SK-N-MC (cell line): Measurements from ENCODE around the gene FLNB.

Source experiments
- DNase-seq: peaks from one replicate; pipeline ENCODE4 v3.0.0-alpha.2; 2011; ENCODE audit warnings: low read depth, low spot score
- H3K27ac ChIP-seq: fragments of 200-600 bp; sonication (generic); 2 replicates; pipeline ENCODE4 v1.5.1; 2016; ENCODE audit warnings: mixed run types
- H3K36me3 ChIP-seq: fragments of 200-600 bp; sonication (generic); 2 replicates; pipeline ENCODE4 v1.6.1; 2017; ENCODE audit warnings: antibody characterized with exemption, low read length, mixed read lengths; ENCODE audit not compliant: insufficient read depth
- H3K4me3 ChIP-seq: fragments of 200-600 bp; sonication (generic); 2 replicates; pipeline ENCODE4 v1.5.1; 2016
- H3K9ac ChIP-seq: fragments of 200-600 bp; sonication (generic); 2 replicates; pipeline ENCODE4 v1.8.0; 2017; ENCODE audit warnings: mixed run types, mixed read lengths; ENCODE audit not compliant: insufficient read length
- H3K9me3 ChIP-seq: fragments of 200-600 bp; sonication (generic); 2 replicates; pipeline ENCODE4 v1.6.1; 2017; ENCODE audit warnings: low read depth, mild to moderate bottlenecking, antibody characterized with exemption, low read length, moderate library complexity, mixed read lengths
- EZH2 ChIP-seq: fragments of 200-600 bp; sonication (generic); IDR thresholded peaks from one replicate; pipeline ENCODE4 v1.6.1; 2017; ENCODE audit warnings: antibody characterized with exemption
- FOXP2 ChIP-seq: optimal IDR thresholded peaks from 2 replicates; pipeline ENCODE3; 2011; ENCODE audit warnings: mild to moderate bottlenecking, moderate library complexity; ENCODE audit not compliant: insufficient read depth; ENCODE audit errors: extremely low read length, control extremely low read depth
- POLR2AphosphoS5 ChIP-seq: IDR thresholded peaks from 2 replicates; pipeline ENCODE4 v1.6.1; 2012; ENCODE audit warnings: mild to moderate bottlenecking, low read depth, low read length, borderline replicate concordance

The FLNB gene

DNA sequence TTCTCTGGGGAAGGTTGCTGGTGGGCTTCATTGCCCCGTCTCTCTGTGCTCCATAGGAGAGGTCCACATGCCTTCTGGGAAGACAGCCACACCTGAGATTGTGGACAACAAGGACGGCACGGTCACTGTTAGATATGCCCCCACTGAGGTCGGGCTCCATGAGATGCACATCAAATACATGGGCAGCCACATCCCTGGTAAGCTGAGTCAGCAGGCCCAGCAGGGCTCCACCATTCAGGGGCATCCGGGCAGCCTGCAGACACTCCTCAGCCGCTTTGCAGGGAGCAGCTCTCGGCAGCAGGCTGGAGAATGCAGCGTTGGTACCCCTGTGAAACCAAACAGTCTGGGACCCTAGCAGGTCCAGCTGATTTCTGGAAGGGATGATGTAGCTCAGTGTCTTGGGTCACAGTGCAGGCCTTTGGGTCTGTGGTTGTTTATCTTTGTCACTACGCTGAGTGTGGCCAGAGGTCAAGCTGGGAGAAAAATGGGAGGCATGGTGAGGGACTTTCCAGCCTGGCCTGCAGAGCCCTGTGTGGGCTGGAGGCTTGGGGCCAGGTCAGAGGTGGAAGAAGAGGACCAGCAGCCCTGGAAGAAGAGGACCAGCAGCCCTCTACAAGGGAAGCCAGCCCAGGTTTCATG lies 135.3 kb downstream of the FLNB start:
- H3K36me3 ChIP-seq: peaks cover 4% of the 10 kb centered on the region; the same call in 1 of the 2 replicates
- H3K9ac ChIP-seq: no peak overlapping the region
- no peak for TF ChIP-seq POLR2AphosphoS5
- TF ChIP-seq FOXP2: no peak
- TF ChIP-seq EZH2: no peak
- no peaks in the 10 kb centered on the region for H3K9me3 ChIP-seq
- no peak overlapping the region for H3K27ac ChIP-seq
- no peak overlapping the region for H3K4me3 ChIP-seq
- DNase-seq: no peak

DNA sequence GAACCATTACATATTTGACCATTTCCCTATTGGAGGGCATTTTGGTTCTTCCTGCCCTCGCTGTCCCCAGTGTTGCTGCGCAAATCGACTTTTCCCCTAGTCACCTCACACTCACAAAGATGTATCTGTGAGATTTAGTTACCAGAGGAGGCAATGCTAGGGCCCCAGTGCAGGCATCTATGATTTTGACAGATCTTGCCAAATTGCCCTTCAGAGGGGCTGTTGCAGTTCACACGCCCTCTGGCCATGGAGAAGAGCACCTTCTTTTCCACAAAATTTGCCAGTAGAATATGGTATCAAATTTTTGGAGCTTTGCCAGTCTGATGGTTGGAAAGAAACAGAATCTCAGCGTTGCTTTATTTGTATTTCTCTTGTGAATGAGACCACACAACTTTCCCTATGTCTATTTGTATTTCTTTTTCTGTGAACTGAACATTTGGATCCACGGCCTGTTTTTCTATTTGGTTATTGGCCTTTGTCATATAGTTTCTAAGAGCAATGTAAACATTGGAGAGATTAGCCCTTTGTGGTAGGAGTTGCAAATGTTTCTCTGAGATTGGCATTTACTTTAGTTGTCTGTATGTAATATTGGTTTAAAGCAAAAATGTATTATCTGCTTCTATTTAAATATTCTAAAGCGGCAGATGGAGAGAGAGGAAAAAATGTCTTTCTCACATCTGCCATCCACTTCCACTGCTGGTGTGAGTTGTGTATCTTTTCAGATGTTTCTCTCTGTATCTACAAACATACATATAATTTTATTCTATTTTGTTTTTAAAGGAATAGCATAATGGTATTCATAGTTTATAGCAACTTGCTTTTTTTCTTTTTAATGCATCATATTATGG lies 136.5 kb downstream of the FLNB start:
- DNase-seq: no peak
- TF ChIP-seq FOXP2: no peak
- TF ChIP-seq EZH2: no peak
- TF ChIP-seq POLR2AphosphoS5: no peak
- Histone ChIP-seq H3K9me3 (no peaks in the 10 kb centered on the region), H3K9ac (no peak overlapping the region), H3K4me3 (no peak overlapping the region), H3K36me3 (peaks cover 4% of the 10 kb centered on the region; the same call in 1 of the 2 replicates), H3K27ac (no peak overlapping the region)

DNA sequence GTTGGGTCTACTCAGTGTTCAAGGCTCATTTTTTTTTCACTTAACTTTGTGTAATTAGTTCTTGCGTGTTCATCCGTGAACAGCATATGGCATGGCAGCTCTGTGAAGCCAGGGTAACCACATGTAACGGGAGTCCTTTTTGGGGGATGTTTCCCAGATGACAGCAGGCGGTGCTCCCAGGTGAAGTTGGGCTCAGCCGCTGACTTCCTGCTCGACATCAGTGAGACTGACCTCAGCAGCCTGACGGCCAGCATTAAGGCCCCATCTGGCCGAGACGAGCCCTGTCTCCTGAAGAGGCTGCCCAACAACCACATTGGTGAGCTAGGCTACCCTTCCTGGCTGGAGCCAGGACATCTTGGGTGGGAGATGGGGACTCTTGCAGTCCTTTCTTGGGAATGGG lies 139.8 kb downstream of the FLNB start:
- no peak for DNase-seq
- H3K27ac ChIP-seq: no peak overlapping the region
- H3K9me3 ChIP-seq: no peaks in the 10 kb centered on the region
- no peak overlapping the region for H3K4me3 ChIP-seq
- peaks cover 4% of the 10 kb centered on the region; the same call in 1 of the 2 replicates for H3K36me3 ChIP-seq
- TF ChIP-seq EZH2 (no peak), POLR2AphosphoS5 (no peak), FOXP2 (no peak)
- H3K9ac ChIP-seq: no peak overlapping the region

DNA sequence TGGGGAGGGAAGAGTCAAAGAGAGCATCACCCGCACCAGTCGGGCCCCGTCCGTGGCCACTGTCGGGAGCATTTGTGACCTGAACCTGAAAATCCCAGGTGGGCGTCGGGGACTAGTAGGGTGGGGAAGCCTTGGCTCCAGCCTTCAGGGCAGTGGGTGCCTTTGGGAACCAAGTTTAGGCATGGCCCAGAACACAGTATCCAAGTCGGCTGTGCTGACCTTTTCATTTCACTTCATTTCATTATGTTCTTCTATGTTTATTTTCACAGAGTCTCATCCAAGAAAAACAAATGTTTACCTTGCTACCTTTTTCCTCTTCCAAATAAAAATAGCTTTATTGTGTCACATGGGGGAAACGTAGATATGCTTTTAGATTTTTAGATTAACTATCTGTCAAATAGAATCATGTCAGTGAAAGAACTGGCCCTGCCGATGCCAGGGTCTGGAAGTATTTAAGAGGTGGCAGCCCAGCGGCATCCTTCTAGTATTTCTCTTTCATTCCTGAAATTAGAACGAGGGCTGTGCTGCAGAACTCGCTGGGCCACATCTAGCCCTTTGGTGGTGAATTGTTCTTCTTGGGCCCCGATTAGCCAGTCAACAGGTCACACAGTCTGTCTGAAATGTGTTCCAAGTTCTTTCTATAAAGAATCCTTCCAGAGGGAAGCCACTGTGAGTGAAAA lies 142.0 kb downstream of the FLNB start:
- Histone ChIP-seq H3K9me3 (no peaks in the 10 kb centered on the region), H3K9ac (no peak overlapping the region), H3K4me3 (no peak overlapping the region), H3K36me3 (peaks cover 4% of the 10 kb centered on the region; the same call in 1 of the 2 replicates), H3K27ac (no peak overlapping the region)
- TF ChIP-seq POLR2AphosphoS5 (no peak), EZH2 (no peak), FOXP2 (no peak)
- DNase-seq: no peak

DNA sequence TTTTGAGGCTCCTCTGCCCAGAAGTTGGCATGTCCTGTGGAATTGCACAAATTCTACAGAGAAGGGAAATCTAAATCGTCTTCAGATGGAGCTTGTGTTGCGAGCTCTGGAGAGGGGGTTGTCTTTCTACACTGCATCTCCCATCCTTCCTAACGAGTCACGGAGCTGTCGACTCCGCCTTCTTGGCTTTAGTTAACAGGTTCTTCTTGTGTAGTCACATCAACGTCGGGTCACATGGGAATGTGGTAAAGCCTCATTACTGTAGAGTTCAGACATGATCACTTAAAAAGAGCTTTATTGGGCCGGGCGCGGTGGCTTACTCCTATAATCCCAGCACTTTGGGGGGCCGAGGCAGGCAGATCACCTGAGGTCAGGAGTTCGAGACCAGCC lies 142.6 kb downstream of the FLNB start:
- no peak overlapping the region for H3K4me3 ChIP-seq
- DNase-seq: no peak
- H3K9me3 ChIP-seq: no peaks in the 10 kb centered on the region
- no peak for TF ChIP-seq POLR2AphosphoS5
- no peak for TF ChIP-seq EZH2
- H3K9ac ChIP-seq: no peak overlapping the region
- H3K27ac ChIP-seq: no peak overlapping the region
- peaks cover 4% of the 10 kb centered on the region; the same call in 1 of the 2 replicates for H3K36me3 ChIP-seq

DNA sequence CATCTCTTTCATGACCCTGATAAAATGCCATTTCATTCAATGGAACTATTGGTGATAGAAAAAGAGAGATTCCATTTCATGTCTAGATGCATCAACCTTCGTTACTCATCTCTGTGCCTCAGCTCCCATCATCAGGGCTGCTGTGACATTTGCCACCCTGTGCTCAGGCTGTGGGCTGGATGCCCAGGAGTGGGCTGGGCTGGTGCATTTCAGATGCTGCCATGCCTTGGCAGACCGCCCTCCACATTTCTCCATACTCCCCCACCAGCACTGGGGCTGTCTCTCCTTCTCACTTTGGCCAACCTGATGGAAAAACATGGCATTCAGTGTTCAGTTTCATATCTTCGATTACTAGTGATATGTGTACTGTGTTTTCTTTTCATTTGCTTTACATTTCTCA lies 143.4 kb downstream of the FLNB start:
- TF ChIP-seq EZH2 (no peak), FOXP2 (no peak), POLR2AphosphoS5 (no peak)
- H3K36me3 ChIP-seq: peaks cover 4% of the 10 kb centered on the region; the same call in 1 of the 2 replicates
- no peak for DNase-seq
- no peaks in the 10 kb centered on the region for H3K9me3 ChIP-seq
- H3K27ac ChIP-seq: no peak overlapping the region
- H3K4me3 ChIP-seq: no peak overlapping the region
- H3K9ac ChIP-seq: no peak overlapping the region

DNA sequence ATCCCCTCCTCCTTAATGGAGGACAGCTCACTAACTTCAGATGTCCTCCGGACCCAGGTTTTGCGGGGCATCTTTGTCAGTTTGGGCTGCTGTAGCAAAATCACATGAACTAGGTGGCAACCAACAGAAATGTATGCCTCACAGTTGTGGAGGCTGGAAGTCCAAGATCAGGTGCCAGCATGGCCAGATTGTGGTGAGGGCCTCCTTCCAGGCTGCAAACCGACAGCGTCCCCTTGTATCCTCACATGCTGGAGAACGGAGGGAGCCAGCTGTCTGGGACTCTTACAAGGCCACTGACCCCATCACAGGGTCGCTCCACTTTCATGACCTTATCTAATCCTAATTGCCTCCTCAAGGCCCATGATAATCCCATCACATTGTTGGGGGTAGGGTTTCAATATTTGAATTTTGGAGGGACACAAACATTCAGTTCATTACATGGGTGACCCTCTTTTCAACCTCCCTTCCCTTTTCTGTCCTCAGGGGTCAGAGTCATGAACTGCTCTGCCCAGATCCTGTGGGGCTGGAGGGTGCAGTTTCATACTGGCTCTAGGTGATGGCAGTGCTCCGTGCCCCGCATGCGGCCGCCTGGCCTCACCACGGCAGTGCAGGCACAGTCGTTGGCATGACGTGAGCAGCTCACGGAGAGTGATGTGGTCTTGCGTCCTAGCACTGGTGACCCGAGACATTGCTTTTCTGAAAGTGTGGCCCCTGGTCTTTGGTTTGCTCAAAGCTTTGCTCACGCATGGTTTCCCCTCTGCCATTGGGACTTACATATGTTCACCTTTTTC lies 144.2 kb downstream of the FLNB start:
- TF ChIP-seq POLR2AphosphoS5: no peak
- TF ChIP-seq EZH2: no peak
- TF ChIP-seq FOXP2: no peak
- Histone ChIP-seq H3K27ac (no peak overlapping the region), H3K4me3 (no peak overlapping the region), H3K36me3 (peaks cover 4% of the 10 kb centered on the region; the same call in 1 of the 2 replicates), H3K9ac (no peak overlapping the region), H3K9me3 (no peaks in the 10 kb centered on the region)
- DNase-seq: no peak
